Measurements from ENCODE around the gene LBHD2. TPM values are rescaled to one million over a fixed set of nuclear protein-coding genes. Genes with fewer than 3 reads are reported as not detected.

LBHD2 gene
- total RNA-seq, 1 donor from 2014 or later, result not detected

- H3K4me3 ChIP-seq, result no peak overlapping the region
- no peak overlapping the region for H3K27ac ChIP-seq
- no peak for DNase-seq (ENCODE audit: low spot score in 2 of 2)
- H3K27me3 ChIP-seq, result no peaks in the 10 kb centered on the region
- H3K4me1 ChIP-seq, result peaks cover 0 to 13% of the 10 kb centered on the region in 2 donors
- no peak for TF ChIP-seq CTCF (IDR thresholded peaks at IDR 0.05)
- intact Hi-C loops (cut with DNase I), result no loop called here
- no peaks in the 10 kb centered on the region for H3K9me3 ChIP-seq
- no peaks in the 10 kb centered on the region for H3K36me3 ChIP-seq
These were observed 44.0 kb downstream of the LBHD2 start for GRCh38 chr14:103127861-103128598.

- Histone ChIP-seq H3K4me3 (no peak overlapping the region), H3K27me3 (no peaks in the 10 kb centered on the region), H3K4me1 (peaks cover 0 to 8% of the 10 kb centered on the region in 2 donors), H3K36me3 (peaks cover under 1 to 5% of the 10 kb centered on the region in 2 donors), H3K27ac (no peak overlapping the region), H3K9me3 (no peaks in the 10 kb centered on the region)
- no peak for DNase-seq (ENCODE audit: low spot score in 2 of 2)
- intact Hi-C loops (cut with DNase I), result no loop called here
- no peak for TF ChIP-seq CTCF (IDR thresholded peaks at IDR 0.05)
These were observed 44.8 kb downstream of the LBHD2 start for GRCh38 chr14:103128631-103129300.

GRCh38 chr14:103129301-103130016, 45.4 kb downstream of the LBHD2 start:
- no peak for DNase-seq (ENCODE audit: low spot score in 2 of 2)
- H3K4me1 ChIP-seq, result peaks cover 0 to 4% of the 10 kb centered on the region in 2 donors
- intact Hi-C loops (cut with DNase I), result no loop called here

GRCh38 chr14:103130017-103130764, 46.2 kb downstream of the LBHD2 start:
- no peak overlapping the region for H3K4me3 ChIP-seq
- no peak for TF ChIP-seq CTCF (IDR thresholded peaks at IDR 0.05)
- no peaks in the 10 kb centered on the region for H3K27me3 ChIP-seq
- DNase-seq (ENCODE audit: low spot score in 2 of 2), result no peak
- H3K9me3 ChIP-seq, result no peaks in the 10 kb centered on the region
- H3K4me1 ChIP-seq, result peaks cover 0 to 4% of the 10 kb centered on the region in 2 donors
- no peak overlapping the region for H3K27ac ChIP-seq
- H3K36me3 ChIP-seq, result peaks cover 8 to 10% of the 10 kb centered on the region in 2 donors
- intact Hi-C loops (cut with DNase I), result no loop called here

More at GRCh38 chr14:103129301-103130016, 45.4 kb downstream of the LBHD2 start:
- Histone ChIP-seq H3K27me3 (no peaks in the 10 kb centered on the region), H3K4me3 (no peak overlapping the region), H3K9me3 (no peaks in the 10 kb centered on the region), H3K36me3 (peaks cover 4 to 8% of the 10 kb centered on the region in 2 donors), H3K27ac (no peak overlapping the region)
- no peak for TF ChIP-seq CTCF (IDR thresholded peaks at IDR 0.05)

GRCh38 chr14:103130965-103131364, 47.0 kb downstream of the LBHD2 start:
- Histone ChIP-seq H3K27me3 (no peaks in the 10 kb centered on the region), H3K4me3 (no peak overlapping the region), H3K9me3 (no peaks in the 10 kb centered on the region), H3K36me3 (peaks cover 8 to 11% of the 10 kb centered on the region in 2 donors), H3K27ac (no peak overlapping the region), H3K4me1 (peaks cover 0 to 4% of the 10 kb centered on the region in 2 donors)
- no peak for TF ChIP-seq CTCF (IDR thresholded peaks at IDR 0.05)
- intact Hi-C loops (cut with DNase I), result no loop called here
- DNase-seq (ENCODE audit: low spot score in 2 of 2), result no peak
